H9 (cell line): Measurements from ENCODE around the gene PARD6B. TPM values are rescaled to one million over a fixed set of nuclear protein-coding genes. Genes with fewer than 3 reads are reported as not detected.

Experiments used
- DNase-seq: peaks from one replicate; pipeline ENCODE4 v3.0.0-alpha.2; 2017
- H2AFZ ChIP-seq: one replicate; pipeline ENCODE4 v1.6.1; 2013; ENCODE audit warnings: mild to moderate bottlenecking, low read length, control low read depth, moderate library complexity
- H2AK5ac ChIP-seq: 2 replicates; pipeline ENCODE4 v1.6.1; 2013; ENCODE audit warnings: low read length, control low read depth, mixed read lengths; ENCODE audit not compliant: insufficient read length
- H2BK120ac ChIP-seq: one replicate; pipeline ENCODE4 v1.6.1; 2013; ENCODE audit warnings: low read depth, mild to moderate bottlenecking, low read length, control low read depth, inconsistent platforms; ENCODE audit not compliant: poor library complexity, severe bottlenecking
- H2BK12ac ChIP-seq: 2 replicates; pipeline ENCODE4 v1.6.1; 2013; ENCODE audit warnings: low read length, control low read depth, mixed read lengths, low read depth; ENCODE audit not compliant: insufficient read length
- H2BK15ac ChIP-seq: 2 replicates; pipeline ENCODE4 v1.6.1; 2013; ENCODE audit warnings: low read depth, low read length, control low read depth
- H2BK20ac ChIP-seq: one replicate; pipeline ENCODE4 v1.6.1; 2013; ENCODE audit warnings: low read depth, mild to moderate bottlenecking, low read length, control low read depth, inconsistent platforms; ENCODE audit not compliant: poor library complexity, severe bottlenecking
- H2BK5ac ChIP-seq: 2 replicates; pipeline ENCODE4 v1.6.1; 2013; ENCODE audit warnings: low read length, control low read depth, mixed read lengths; ENCODE audit not compliant: insufficient read length
- H3K14ac ChIP-seq: 2 replicates; pipeline ENCODE4 v1.6.1; 2013; ENCODE audit warnings: low read length, control low read depth; ENCODE audit not compliant: insufficient read depth
- H3K18ac ChIP-seq: 2 replicates; pipeline ENCODE4 v1.6.1; 2013; ENCODE audit warnings: low read depth, mild to moderate bottlenecking, mixed read lengths, low read length, control low read depth; ENCODE audit not compliant: insufficient read length
- H3K23ac ChIP-seq: 2 replicates; pipeline ENCODE4 v1.6.1; 2013; ENCODE audit warnings: low read length, control low read depth, mixed read lengths, low read depth; ENCODE audit not compliant: insufficient read length
- H3K23me2 ChIP-seq: 2 replicates; pipeline ENCODE4 v1.6.1; 2013; ENCODE audit warnings: low read depth, mild to moderate bottlenecking, mixed read lengths, low read length, control low read depth; ENCODE audit not compliant: insufficient read length, poor library complexity, severe bottlenecking
- H3K27ac ChIP-seq: 2 replicates; pipeline ENCODE4 v1.5.1; 2013; ENCODE audit warnings: low read length, control low read depth, mixed read lengths, low read depth; ENCODE audit not compliant: insufficient read length
- H3K27me3 ChIP-seq: 2 replicates; pipeline ENCODE4 v1.6.1; 2013; ENCODE audit warnings: low read length, control low read depth, inconsistent platforms; ENCODE audit not compliant: insufficient read depth
- H3K4ac ChIP-seq: 2 replicates; pipeline ENCODE4 v1.6.1; 2013; ENCODE audit warnings: low read depth, mild to moderate bottlenecking, control low read depth, inconsistent platforms, low read length, moderate library complexity
- H3K4me1 ChIP-seq: 2 replicates; pipeline ENCODE4 v1.6.1; 2013; ENCODE audit warnings: low read length, control low read depth, inconsistent platforms; ENCODE audit not compliant: insufficient read depth
- H3K4me2 ChIP-seq: 2 replicates; pipeline ENCODE4 v1.6.1; 2013; ENCODE audit warnings: low read length, control low read depth, mixed read lengths; ENCODE audit not compliant: insufficient read length, insufficient read depth
- H3K56ac ChIP-seq: 2 replicates; pipeline ENCODE4 v1.6.1; 2013; ENCODE audit warnings: low read depth, mild to moderate bottlenecking, mixed read lengths, low read length, control low read depth; ENCODE audit not compliant: insufficient read length
- H3K79me1 ChIP-seq: 2 replicates; pipeline ENCODE4 v1.6.1; 2013; ENCODE audit warnings: low read depth, mild to moderate bottlenecking, moderate library complexity, low read length, control low read depth, inconsistent platforms; ENCODE audit not compliant: insufficient read depth, poor library complexity, severe bottlenecking
- H3K79me2 ChIP-seq: 2 replicates; pipeline ENCODE4 v1.6.1; 2013; ENCODE audit warnings: low read length, control low read depth, inconsistent platforms; ENCODE audit not compliant: insufficient read depth
- H3K9ac ChIP-seq: 2 replicates; pipeline ENCODE4 v1.6.1; 2013; ENCODE audit warnings: low read length, control low read depth, mixed read lengths; ENCODE audit not compliant: insufficient read length; ENCODE audit errors: extremely low read depth
- H3K9me3 ChIP-seq: one replicate; pipeline ENCODE4 v1.6.1; 2013; ENCODE audit warnings: low read depth, low read length, inconsistent platforms; ENCODE audit not compliant: control insufficient read depth
- H3T11ph ChIP-seq: one replicate; pipeline ENCODE4 v1.6.1; 2013; ENCODE audit warnings: mild to moderate bottlenecking, low read length, control low read depth, inconsistent platforms
- H4K20me1 ChIP-seq: one replicate; pipeline ENCODE4 v1.6.1; 2013; ENCODE audit not compliant: control insufficient read depth, insufficient read length, insufficient read depth
- H4K5ac ChIP-seq: 2 replicates; pipeline ENCODE4 v1.6.1; 2013; ENCODE audit warnings: low read depth, mild to moderate bottlenecking, mixed read lengths, low read length, control low read depth; ENCODE audit not compliant: insufficient read length
- H4K8ac ChIP-seq: replicated peaks from 2 replicates; pipeline ENCODE4 v1.6.1; 2013; ENCODE audit warnings: low read length, control low read depth, mixed read lengths, low read depth; ENCODE audit not compliant: insufficient read length
- H4K91ac ChIP-seq: 2 replicates; pipeline ENCODE4 v1.6.1; 2013; ENCODE audit warnings: low read depth, mild to moderate bottlenecking, moderate library complexity, mixed read lengths, low read length, control low read depth; ENCODE audit not compliant: insufficient read length
- H3K27ac Mint-ChIP-seq, 3 experiments: 2 replicates in 2 of 3; 3 replicates in 1 of 3; pipeline ENCODE4 v1.8.0; 2020 to 2021; ENCODE audit warnings: mixed read lengths in 3 of 3, mild to moderate bottlenecking in 1 of 3, moderate library complexity in 1 of 3
- H3K27me3 Mint-ChIP-seq: 2 replicates; pipeline ENCODE4 v1.8.0; 2021; ENCODE audit warnings: low read depth, mild to moderate bottlenecking, moderate library complexity, mixed read lengths
- H3K36me3 Mint-ChIP-seq, 3 experiments: 2 replicates in 2 of 3; 3 replicates in 1 of 3; pipeline ENCODE4 v1.8.0; 2020 to 2021; ENCODE audit warnings: low read depth in 3 of 3, mixed read lengths in 3 of 3; ENCODE audit not compliant: insufficient read depth in 1 of 3
- H3K4me1 Mint-ChIP-seq, 2 experiments: 2 replicates each; pipeline ENCODE4 v1.8.0; 2020; ENCODE audit warnings: mixed read lengths in 2 of 2
- H3K4me3 Mint-ChIP-seq, 2 experiments: 2 replicates in 1 of 2; 3 replicates in 1 of 2; pipeline ENCODE4 v1.8.0; 2020 to 2021; ENCODE audit warnings: mild to moderate bottlenecking in 2 of 2, mixed read lengths in 2 of 2, moderate library complexity in 1 of 2
- H3K9me3 Mint-ChIP-seq, 2 experiments: 2 replicates in 1 of 2; 3 replicates in 1 of 2; pipeline ENCODE4 v1.8.0; 2020; ENCODE audit warnings: mild to moderate bottlenecking in 2 of 2, mixed read lengths in 2 of 2, moderate library complexity in 1 of 2
- CTCF ChIP-seq: fragments of 200-600 bp; sonication (generic); conservative IDR thresholded peaks from 3 replicates; pipeline ENCODE4 v1.8.0; 2021; ENCODE audit warnings: antibody characterized with exemption, mild to moderate bottlenecking
- WGBS: extraction: QIAGEN DNeasy Blood & Tissue Kit; methylation state at CpG from one replicate; pipeline ENCODE4 v1.1.7; 2013; ENCODE audit warnings: missing lambda C conversion rate, low lambda C conversion rate, mixed read lengths; ENCODE audit not compliant: insufficient read length; ENCODE audit errors: extremely low coverage; 5-methylcytosine and 5-hydroxymethylcytosine counted together
- total RNA-seq: library from RNA; stranded (reverse); gene quantifications from 2 replicates; pipeline ENCODE4 v1.2.1, GENCODE V29; 2021

PARD6B gene
- total RNA-seq, 1 experiment from 2014 or later = 27.4 TPM

GRCh38 chr20:50753152-50753551 lies 21.8 kb downstream of the PARD6B start:
- Histone ChIP-seq H4K91ac (no peak overlapping the region), H2AFZ (no peak overlapping the region), H3K9ac (no peak overlapping the region), H2BK20ac (no peak overlapping the region), H3K23ac (no peak overlapping the region), H3K27ac (no peak overlapping the region), H2BK120ac (no peak overlapping the region), H3K14ac (no peak overlapping the region), H3K4me2 (no peak overlapping the region), H3K9me3 (no peaks in the 10 kb centered on the region), H4K20me1 (no peaks in the 10 kb centered on the region), H2AK5ac (no peak overlapping the region), H4K5ac (no peak overlapping the region), H2BK15ac (no peak overlapping the region), H3K23me2 (no peaks in the 10 kb centered on the region), H3K27me3 (no peaks in the 10 kb centered on the region), H3T11ph (no peak overlapping the region), H2BK5ac (no peak overlapping the region), H3K18ac (no peak overlapping the region), H3K79me2 (no peaks in the 10 kb centered on the region), H4K8ac (no peak overlapping the region), H3K4ac (no peak overlapping the region), H3K56ac (no peak overlapping the region), H2BK12ac (no peak overlapping the region), H3K4me1 (no peaks in the 10 kb centered on the region), H3K79me1 (no peaks in the 10 kb centered on the region)
- H3K4me1 Mint-ChIP-seq = peaks cover under 1% of the 10 kb centered on the region in 2 experiments; a peak in 3 of 4 replicates
- H3K27ac Mint-ChIP-seq = no peak overlapping the region
- H3K9me3 Mint-ChIP-seq = no peaks in the 10 kb centered on the region; a peak in 1 of 5 replicates
- peaks cover 9 to 31% (median 23%) of the 10 kb centered on the region in 3 experiments; a peak in 6 of 7 replicates for H3K36me3 Mint-ChIP-seq
- no peak for DNase-seq
- no CpG with 5 or more reads among the region's 3 CpGs for WGBS
- H3K4me3 Mint-ChIP-seq = no peak overlapping the region
- TF ChIP-seq CTCF = no peak
- H3K27me3 Mint-ChIP-seq = no peaks in the 10 kb centered on the region
